GM12874 (cell line): Measurements from ENCODE around the gene BEND3.

Experiments
- CTCF ChIP-seq: IDR thresholded peaks from 2 replicates; pipeline ENCODE4 v1.5.1; 2011; ENCODE audit warnings: low read depth, mild to moderate bottlenecking, control low read depth, low read length, moderate library complexity; ENCODE audit not compliant: insufficient read depth

Gene BEND3

GRCh38 chr6:107030151-107030550 lies 85.2 kb downstream of the BEND3 start:
- TF ChIP-seq CTCF, result no peak

GRCh38 chr6:107026965-107027364 lies 88.3 kb downstream of the BEND3 start:
- no peak for TF ChIP-seq CTCF

GRCh38 chr6:107021446-107022185 lies 93.7 kb downstream of the BEND3 start:
- TF ChIP-seq CTCF, result no peak

GRCh38 chr6:107020239-107020638 lies 95.1 kb downstream of the BEND3 start:
- TF ChIP-seq CTCF, result no peak

- no peak for TF ChIP-seq CTCF
Observed at GRCh38 chr6:107019047-107019446, 96.3 kb downstream of the BEND3 start.
